ENCODE results near the gene SH3PXD2A.
A peak's percentile ranks its signal among the peaks of the same experiment; 100 is the strongest.

The SH3PXD2A gene

GRCh38 chr10:103700436-103700715 is 155.0 kb downstream of the SH3PXD2A start:
- no peak overlapping the region for H3K4me3 ChIP-seq (ENCODE audit: low read depth, low read length)
- TF ChIP-seq CTCF (IDR thresholded peaks at IDR 0.05; ENCODE audit: low read depth, low read length) = no peak

GRCh38 chr10:103699611-103700435 is 155.6 kb downstream of the SH3PXD2A start:
- no peak overlapping the region for H3K4me3 ChIP-seq (ENCODE audit: low read depth, low read length)
- TF ChIP-seq CTCF (IDR thresholded peaks at IDR 0.05; ENCODE audit: low read depth, low read length) = no peak

GRCh38 chr10:103698266-103698665 is 157.1 kb downstream of the SH3PXD2A start:
- no peak for TF ChIP-seq CTCF (IDR thresholded peaks at IDR 0.05; ENCODE audit: low read depth, low read length)
- no peak overlapping the region for H3K4me3 ChIP-seq (ENCODE audit: low read depth, low read length)

- H3K4me3 ChIP-seq (ENCODE audit: low read depth, low read length) = no peak overlapping the region
- no peak for TF ChIP-seq CTCF (IDR thresholded peaks at IDR 0.05; ENCODE audit: low read depth, low read length)
Measured at GRCh38 chr10:103697787-103698186, 157.6 kb downstream of the SH3PXD2A start.

- H3K4me3 ChIP-seq (ENCODE audit: low read depth, low read length) = 0 out of 2 replicates have a peak overlapping the region, but pooled peaks have one; percentile 17
- peak; percentile 47 for TF ChIP-seq CTCF (IDR thresholded peaks at IDR 0.05; ENCODE audit: low read depth, low read length)
Measured at GRCh38 chr10:103696411-103697145, 158.8 kb downstream of the SH3PXD2A start.

- H3K4me3 ChIP-seq (ENCODE audit: low read depth, low read length) = no peak overlapping the region
- TF ChIP-seq CTCF (IDR thresholded peaks at IDR 0.05; ENCODE audit: low read depth, low read length) = no peak
Measured at GRCh38 chr10:103696094-103696410, 159.3 kb downstream of the SH3PXD2A start.

- no peak for TF ChIP-seq CTCF (IDR thresholded peaks at IDR 0.05; ENCODE audit: low read depth, low read length)
- no peak overlapping the region for H3K4me3 ChIP-seq (ENCODE audit: low read depth, low read length)
Measured at GRCh38 chr10:103695584-103696005, 159.8 kb downstream of the SH3PXD2A start.
